Non-pigmented ciliary epithelial cell (primary cell): ENCODE results near the gene SCARF1.

Experiments used
- DNase-seq: peaks from one replicate; pipeline ENCODE4 v3.0.0-alpha.2; 2010; ENCODE audit warnings: low read depth

The SCARF1 gene

DNA sequence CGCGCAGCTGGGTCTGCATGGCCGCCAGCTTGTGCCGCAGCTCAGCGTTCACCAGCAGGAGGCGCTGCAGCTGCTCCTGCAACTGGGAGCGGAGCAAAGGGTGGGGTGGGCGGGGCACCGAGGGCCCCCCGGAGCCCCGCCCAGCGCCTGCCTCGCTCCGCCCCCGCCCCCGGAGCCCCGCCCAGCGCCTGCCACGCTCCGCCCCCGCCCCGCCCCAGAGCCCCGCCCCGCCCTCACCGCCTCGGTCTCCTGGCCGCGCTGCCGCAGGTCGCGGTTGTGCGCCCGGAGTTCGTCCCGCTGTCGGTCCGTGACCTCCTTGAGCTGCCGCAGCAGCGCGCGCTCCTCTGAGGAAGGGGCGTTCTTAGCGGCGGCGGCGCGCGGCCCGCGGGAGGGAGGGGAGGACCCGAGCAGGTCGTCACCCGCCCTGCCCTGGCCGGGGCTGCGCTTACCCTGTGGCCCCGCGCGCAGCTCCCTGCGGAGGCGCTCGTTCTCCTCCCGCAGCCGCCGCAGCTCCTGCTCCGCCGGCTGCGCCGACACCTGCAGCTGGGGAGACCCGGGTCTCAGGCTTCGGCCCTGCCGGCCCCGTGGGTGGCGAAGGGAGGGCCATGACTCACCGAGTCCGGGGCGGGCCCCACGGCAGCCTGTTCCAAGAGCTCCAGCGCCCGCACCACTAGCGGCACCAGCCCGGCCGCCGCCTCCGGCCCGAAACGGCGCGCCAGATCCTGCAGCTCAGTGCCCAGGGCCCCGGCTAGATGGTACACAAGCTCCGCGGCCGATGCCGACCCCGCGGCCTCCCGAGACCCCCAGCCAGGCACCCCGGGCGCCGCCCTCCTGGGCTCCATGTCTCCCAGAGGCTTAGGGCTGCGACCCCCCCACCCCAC, 3.7 kb upstream of the SCARF1 start:
- no peak for DNase-seq

DNA sequence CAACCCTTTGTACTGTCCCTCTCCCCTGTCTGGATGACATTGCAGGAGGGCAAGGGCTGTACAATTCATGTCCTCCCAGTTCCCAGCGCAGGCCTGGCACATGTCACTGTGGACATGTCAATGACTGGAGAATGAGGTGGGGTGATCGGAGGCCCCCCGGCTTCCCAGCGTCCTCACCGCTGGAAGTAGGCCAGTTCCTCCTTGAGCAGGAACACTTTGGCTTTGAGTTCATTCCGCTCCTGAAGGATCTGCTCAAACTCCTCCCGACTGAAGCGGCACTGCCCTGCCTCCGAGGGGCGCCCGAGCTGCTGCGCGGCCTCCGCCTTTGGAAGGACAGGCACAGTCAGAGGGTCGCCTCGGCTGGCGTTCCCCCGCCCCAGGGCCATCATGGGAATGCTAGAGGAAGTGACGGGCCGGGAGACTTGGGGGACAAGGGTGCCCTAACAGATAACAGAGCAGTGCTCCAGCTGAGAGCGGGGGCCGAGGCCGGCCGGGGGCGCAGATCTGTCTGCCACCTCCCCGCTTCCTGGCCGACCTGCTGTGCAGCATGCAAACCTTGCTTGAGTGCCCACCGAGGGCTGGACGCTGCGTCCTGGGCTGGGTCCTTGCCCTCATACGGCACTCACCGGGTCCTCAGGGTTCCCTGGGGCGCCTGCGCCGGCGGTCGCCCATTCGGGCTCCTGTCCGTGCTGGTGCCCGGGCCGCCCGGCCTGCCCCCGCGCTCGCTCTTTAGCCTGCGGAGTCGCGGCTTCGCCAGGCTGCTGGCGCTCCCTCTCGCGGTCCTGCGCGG, 2.8 kb upstream of the SCARF1 start:
- no peak for DNase-seq

DNA sequence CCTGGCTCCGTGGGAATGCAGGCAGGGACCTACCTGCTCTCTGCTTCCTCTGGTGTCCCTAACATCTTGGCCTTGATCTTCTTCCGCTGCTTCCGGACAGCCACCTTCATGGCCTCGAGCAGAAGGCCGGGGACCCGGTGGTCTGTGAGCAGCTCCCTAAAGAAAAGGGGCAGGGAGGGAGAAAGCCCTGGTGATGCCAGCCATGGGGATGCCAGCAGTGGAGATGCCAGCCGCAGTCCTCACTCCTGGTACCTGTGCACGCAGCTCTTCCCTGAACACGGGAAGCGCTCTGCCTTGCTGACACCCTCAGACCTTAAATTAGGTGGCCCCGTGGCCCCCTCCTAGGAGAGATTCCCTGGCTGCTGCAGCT, 2.3 kb upstream of the SCARF1 start:
- DNase-seq, result no peak

DNA sequence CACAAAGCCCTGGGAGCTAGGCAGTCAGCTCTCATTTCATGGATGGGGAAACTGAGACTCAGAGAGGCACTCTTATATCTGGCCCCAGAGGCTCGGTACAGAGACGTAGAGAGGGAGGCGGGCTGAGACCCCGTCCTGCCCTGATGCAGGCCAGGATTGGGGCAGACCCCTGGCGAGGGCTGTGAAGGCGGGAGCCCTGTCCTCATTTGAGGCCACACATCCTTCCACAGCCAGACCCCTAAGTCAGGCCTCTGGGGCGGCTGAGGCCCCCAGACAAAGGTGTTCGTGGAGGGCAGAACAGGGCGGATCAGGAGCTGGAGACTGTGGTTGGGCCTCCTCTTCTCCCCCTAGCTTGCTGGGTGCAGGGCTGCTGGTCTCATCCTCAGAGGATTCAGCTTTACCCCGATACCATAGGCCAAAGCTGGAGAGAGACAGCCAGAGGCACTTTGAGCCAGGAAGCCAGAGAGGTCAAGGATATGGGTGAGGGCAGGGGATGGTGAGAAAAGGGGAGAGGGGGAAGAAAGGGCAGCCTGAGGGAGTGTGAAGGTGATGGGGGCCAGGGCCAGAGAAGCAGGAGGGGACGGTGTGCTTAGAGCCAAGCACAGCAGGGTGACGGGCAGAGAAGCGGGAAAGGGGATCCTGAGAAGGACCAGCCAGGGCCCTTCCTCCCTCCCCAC, 805 bp upstream of the SCARF1 start:
- no peak for DNase-seq

DNA sequence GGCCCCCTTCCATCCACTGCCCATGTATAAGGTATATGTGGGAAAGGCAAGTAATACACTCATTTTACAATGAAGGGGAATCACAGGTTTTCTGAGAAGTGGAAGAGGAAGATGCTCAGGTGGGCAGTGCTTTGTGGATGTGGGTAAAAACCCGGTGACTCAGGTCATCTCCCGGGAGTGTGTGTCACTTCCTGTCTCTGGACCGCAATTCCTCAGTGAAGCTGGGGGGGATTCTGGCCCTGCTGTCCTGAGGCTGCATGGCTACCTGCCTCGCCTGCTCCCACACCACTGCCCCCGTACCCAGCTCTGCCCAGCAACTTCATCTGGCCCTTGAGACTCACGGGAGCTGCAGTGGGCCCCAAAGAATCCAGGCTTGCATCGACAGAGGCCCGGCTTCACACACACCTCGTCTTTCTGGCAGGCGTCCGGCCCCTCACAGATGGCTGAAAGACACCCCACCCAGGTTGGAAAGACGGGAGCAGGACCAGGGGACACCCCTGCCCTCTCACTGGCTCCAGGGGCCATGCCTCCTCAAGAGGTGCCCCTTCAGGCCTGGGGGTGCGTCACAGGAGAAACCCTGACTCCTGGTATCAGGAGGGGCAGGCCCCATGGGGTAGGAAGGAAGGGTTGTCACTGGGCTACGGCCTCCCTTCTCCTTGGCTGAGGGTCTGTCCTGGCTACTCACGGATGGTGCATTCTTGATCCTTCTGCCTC, 882 bp downstream of the SCARF1 start:
- DNase-seq, result no peak

DNA sequence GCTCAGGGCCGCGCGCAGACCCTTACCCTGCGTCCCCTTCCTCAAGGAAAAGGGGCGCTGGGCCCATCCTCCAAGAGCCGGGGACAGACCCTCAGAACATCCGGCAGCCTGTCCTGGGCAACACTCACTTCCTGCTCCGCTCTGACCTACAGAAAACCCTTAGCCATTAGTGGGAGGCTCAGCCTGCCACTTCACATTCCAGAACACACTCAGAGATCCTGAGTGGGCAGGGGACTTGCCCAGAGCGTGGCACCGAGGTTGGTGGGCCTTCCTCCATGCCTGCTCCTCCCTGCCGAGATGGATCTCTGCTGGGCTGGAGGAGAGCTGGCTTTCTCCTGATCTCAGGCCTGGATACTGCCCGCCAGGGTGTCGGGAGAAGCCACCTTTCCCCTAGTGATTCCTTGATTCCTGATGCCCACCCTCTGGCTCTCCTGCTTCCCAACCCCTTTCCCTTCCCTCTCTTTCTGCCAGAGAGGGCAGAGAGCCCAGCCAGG, 1.5 kb downstream of the SCARF1 start:
- no peak for DNase-seq

DNA sequence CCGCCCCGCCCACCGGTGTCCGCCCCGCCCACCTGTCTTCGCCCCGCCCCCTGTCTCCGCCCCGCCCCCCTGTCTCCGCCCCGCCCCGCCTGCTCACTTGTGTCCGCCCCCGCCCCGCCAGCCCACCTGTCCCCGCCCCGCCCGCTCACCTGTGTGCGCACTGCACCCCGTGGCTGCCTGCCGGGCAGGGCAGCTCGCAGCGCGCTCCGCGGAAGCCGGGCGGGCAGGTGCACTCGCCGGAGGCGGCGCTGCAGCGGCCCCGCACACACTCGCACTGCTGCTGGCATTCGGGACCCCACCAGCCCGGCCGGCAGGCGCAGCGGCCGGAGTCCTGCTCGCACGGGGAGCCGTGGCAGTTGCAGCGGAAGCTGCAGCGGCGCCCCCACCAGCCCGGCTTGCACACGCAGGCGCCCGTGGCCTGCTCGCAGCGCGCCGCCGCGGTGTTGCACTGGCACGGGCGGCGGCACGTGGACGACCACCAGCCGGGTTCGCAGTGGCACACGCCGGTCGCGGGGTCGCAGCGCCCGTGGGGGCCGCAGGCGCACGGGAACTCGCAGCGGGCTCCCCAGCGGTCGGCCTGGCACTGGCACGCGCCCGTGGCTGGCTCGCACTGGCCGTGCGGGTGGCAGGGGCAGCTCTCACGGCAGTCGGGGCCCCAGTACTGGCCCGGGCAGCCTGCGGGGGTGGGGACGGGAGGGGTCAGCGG, 2.1 kb downstream of the SCARF1 start:
- DNase-seq, result no peak

DNA sequence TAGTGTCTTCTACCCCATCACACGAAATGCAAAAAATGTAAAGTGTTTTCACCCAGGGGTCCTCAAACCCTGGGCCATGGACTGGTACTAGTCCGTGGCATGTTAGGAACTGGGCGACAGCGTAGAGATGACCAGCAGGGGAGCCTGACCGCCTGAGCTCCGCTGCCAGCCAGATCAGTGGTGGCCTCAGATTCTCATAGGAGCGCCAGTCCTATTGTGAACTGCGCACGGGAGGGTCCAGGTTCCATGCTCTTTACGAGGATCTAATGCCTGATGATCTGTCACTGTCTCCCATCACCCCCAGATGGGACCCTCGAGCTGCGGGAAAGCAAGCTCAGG, 4.5 kb downstream of the SCARF1 start:
- no peak for DNase-seq

DNA sequence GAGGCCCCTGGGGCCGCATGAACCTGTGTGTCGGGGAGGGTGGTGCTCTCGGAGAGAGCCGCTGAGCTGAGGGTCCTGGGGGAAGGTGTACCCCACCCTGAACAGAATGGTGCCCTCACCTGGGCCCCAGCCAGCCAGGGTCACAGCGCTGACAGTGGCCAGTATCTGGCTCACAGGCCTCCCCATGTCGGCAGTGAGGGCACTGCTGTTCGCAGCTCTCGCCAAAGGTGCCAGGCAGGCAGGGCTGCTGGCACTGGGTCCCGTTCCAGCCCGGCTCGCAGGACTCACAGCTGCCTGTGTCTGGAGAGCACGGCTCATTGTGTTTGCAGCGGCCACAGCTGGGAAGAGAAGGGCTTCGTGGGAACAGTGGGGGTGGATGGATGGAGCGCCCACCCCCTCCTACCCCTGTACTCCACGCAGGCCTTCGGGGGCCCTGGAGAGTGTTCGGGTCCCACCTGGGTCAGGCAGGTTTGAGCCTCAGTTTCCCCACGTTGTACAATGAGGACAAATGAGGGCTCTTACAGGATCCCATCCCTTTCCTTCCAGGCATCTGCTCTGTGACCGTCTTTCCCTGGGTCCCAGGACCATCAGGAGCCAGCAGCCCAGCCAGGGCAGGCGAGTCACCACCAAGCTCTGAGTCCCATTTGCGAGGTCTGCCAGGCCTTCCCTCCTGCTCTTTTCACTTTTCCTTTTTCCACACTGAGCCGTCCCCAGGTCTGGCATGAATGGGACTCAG, 5.0 kb downstream of the SCARF1 start:
- DNase-seq, result no peak

DNA sequence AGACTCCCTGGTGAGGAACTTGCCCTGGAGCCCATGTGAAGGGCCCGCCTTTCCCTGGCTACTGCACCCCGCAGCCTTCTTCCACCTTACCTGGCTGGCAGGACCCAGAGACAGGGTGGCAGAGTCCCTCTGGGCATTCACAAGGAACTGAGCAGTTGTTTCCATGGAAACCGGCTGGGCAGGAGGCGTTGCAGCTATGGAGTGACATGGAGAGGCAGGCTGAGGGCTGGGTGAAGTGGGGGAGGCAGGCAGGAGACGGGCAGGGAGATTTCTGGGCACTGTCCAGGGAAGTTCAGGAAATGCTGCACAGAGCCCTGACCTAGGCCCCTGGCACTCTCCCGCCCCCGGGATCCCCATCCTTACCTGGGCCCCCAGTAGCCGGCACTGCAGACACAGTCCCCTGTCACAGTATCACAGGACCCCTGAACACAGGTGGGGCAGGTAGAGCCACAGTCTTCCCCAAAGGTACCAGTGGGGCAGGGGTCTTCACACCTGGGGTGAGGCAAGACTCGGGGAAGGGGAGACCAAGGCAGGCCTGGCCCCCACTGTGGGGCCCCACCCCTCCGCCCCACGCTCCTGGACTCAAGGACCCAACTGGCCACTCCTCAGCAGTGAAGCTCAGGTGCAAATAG, 5.9 kb downstream of the SCARF1 start:
- DNase-seq, result no peak

DNA sequence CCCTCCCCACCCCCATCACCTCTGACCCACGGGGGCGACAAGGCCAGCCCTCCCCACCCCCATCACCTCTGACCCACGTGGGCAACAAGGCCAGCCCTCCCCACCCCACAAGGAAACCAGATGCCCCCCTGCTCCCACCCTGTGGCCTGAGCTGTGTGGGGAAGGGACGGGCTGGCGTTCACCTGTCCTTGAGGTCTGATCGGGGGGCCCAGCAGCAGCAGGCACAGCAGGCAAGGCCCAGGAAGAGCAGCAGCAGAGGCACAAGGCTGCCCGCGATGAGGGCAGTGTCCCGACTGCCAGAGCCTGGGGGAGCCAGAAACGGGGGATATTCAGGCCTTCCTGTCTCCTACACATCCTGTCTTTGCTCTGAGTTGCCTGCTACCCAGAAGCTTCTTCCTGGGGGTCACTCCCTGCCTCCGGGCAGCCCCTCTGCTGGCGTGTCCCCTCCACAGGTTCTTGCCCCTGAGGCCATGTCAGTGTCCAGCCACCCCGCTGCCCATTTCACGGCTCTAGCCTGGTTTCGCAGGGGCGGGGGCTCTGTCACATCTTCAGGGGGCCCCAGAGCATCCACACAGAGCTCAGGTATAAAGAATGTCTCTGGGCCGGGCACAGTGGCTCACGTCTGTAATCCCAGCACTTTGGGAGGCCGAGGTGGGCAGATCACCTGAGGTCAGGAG, 6.8 kb downstream of the SCARF1 start:
- no peak for DNase-seq

DNA sequence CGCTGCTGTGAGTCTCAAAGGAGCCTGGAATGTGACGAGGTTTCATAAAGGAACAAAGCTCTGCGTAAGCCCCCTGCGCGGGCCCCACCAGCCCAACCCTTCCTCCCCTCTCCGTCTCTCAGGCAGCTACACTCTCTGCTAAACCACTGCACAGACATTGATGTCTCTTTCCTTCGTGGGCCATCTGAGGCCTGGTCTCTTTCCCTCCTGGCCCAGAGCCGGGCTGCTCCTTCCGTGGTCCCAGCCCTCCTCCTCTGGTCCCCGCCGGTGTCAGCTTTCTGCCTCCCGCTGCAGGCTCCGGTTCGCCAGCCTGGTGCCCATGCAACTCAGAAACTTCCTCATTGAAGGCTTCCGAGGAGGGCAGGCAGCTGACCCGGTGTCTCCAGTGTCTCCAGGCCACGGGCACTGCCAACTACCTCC, 7.4 kb downstream of the SCARF1 start:
- no peak for DNase-seq

DNA sequence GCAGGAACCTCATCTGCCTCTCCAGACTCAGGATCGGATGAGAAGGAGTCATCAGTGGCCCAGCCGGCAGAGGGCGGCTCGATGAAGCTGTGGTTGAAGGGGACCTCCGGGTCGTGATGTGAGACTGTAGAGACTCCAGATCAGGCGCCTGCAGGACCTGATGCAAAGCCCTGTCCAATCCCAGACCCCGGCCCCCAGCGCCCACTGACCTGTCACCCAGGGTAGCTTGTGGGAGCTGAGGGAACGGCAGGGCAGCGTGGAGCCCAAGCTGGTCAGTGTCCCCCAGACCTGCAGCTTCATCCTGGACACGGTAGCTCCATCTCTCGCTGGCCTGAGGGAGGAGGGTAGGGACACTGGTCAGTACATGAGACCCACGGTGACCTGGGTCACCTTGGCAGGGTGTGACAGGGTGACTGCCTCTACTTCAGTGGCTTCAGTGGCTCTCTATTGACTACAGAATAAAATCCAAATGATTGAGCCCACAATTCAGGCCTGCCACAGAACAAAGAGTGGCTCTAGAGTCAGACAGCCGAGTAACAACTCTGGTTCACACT, 8.7 kb downstream of the SCARF1 start:
- DNase-seq, result no peak

DNA sequence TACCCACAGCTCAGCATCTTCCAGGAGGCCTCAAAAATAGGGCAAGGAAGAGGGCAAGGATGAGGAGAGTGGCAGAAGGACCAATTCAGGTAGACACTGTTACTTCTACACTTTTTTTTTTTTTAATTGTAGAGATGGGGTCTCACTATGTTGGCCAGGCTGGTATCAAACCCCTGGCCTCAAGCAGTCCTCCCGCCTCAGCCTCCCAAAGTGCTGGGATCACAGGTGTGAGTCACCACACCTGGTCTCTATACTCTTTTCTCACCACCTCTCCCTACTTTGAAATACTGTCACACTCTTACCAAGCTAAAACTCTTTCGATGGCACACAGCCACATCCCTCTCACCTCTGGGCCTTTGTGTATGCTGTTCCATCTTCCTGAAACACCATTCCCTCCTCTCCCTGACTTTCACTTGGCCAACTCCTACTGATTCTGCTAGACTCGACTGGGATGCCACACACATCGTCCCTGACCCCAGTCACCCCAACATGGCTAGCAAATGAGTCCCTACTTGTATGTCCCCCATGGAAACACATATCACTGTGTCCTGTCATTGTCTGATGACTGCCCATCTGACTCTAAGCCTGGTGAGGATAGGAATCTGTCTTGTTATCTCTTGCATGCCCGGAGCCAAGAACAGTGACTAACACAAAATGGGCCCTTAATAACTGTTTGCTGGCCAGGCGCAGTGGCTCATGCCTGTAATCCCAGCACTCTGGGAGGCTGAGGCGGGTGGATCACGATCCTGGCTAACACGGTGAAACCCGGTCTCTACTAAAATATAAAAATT, 9.7 kb downstream of the SCARF1 start:
- no peak for DNase-seq

DNA sequence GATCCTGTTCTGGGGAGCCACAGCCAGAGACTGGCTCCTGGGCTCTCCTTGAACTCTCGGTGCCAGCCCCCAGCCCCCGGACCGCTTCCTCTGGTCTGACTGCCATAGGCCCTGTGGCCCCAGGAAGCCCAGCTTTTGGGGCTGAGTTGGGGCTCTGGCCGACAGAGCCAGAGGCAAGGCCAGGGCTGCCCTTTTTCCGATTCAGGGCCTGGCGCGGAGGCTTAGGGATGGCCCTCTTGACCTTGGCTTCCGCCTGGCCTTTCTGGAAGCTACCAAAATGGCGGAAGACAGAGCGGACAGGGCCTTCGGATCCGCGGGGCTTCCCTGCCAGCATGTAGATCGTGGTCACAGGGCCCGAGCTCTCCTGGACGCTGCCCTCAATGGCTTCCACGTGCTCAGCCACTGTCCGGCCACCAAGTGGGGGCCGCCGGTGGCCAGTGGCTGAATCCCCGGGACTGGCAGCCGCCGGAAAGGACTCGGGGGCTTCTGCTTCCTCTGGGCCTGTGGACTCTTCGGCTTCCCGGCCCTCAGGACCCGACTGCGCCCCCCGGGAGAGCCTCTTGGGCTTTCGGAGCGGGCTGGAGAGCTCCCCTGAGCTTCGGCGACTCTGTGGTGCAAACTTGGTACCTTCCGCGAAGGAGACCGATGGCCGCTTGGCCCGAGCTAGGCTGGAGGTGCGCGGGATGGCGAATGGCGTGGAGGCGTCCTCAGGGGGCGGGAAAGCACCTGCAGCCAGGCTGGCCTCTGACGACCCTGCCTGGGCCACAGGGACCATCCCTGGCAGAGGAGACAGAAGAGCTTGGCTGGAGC, 10.5 kb downstream of the SCARF1 start:
- DNase-seq, result no peak

DNA sequence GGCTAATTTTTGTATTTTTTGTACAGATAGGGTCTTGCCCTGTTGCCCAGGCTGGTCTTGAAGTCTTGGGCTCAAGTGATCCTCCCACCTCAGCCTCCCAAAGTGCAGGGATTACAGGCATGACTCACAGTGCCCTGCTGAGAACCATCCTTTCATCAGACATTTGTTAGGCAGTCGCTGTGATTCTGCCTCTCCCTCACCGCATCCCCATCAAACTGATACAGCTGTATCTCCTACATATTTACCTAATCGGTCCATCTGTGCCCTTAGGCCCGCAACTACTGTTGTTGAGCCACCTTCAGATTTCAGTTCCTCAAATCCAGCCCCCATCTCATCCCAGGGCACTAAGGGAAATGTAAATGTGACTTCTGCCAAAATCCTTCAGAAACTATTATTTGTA, 14.9 kb downstream of the SCARF1 start:
- no peak for DNase-seq

DNA sequence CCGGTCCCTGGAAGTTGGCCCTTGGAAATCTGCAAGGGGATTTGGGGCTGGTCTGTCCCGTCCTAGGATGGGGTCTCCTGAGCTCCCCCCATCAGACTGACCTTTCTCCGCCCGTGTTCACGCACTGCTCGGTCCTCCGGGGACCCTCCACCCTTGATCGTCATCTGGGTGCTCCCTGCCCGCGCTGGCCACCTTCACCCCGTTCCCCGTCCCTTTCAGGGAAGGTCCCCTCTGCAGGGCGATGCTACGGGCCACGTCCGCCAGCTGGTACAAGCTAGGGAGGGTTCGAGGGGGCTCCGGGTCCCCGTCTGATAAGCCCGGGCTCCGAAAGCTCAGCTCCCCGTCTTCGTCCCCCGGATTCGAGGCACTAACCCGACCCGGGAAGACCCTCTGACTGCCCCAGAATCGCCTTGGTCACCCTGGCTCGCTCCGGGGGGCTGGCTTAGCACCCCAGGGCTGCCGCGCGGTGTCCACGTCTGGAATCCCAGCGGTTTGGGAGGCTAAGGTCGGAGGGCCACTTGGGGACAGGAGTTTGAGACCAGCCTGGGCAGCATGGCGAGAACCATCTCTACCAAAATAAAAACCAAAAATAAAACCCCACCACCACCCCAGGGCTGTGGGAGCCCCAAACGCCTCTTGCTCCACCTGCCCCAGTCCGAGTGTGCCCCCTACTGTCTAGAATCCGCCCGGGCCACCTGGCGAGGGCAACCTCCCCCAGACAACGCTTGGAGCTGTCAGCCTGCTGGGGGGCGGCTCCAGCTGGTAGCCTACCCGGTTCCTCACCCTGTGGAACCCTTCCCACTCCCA, 15.8 kb downstream of the SCARF1 start:
- no peak for DNase-seq
